Smooth muscle cell of the coronary artery (primary cell): ENCODE data around the gene SYNRG. TPM values are rescaled to one million over a fixed set of nuclear protein-coding genes. Genes with fewer than 3 reads are reported as not detected.

Experiments used
- total RNA-seq: library from RNA; depleted of rRNA; stranded (reverse); fragments of >200 nt; gene quantifications from 2 replicates; pipeline ENCODE4 v1.2.3, GENCODE V29; 2014; ENCODE audit warnings: low replicate concordance

SYNRG gene, protein sequence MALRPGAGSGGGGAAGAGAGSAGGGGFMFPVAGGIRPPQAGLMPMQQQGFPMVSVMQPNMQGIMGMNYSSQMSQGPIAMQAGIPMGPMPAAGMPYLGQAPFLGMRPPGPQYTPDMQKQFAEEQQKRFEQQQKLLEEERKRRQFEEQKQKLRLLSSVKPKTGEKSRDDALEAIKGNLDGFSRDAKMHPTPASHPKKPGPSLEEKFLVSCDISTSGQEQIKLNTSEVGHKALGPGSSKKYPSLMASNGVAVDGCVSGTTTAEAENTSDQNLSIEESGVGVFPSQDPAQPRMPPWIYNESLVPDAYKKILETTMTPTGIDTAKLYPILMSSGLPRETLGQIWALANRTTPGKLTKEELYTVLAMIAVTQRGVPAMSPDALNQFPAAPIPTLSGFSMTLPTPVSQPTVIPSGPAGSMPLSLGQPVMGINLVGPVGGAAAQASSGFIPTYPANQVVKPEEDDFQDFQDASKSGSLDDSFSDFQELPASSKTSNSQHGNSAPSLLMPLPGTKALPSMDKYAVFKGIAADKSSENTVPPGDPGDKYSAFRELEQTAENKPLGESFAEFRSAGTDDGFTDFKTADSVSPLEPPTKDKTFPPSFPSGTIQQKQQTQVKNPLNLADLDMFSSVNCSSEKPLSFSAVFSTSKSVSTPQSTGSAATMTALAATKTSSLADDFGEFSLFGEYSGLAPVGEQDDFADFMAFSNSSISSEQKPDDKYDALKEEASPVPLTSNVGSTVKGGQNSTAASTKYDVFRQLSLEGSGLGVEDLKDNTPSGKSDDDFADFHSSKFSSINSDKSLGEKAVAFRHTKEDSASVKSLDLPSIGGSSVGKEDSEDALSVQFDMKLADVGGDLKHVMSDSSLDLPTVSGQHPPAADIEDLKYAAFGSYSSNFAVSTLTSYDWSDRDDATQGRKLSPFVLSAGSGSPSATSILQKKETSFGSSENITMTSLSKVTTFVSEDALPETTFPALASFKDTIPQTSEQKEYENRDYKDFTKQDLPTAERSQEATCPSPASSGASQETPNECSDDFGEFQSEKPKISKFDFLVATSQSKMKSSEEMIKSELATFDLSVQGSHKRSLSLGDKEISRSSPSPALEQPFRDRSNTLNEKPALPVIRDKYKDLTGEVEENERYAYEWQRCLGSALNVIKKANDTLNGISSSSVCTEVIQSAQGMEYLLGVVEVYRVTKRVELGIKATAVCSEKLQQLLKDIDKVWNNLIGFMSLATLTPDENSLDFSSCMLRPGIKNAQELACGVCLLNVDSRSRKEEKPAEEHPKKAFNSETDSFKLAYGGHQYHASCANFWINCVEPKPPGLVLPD (N-terminal part only)
- total RNA-seq, result 5.7 and 9.1 TPM in 2 replicates

DNA sequence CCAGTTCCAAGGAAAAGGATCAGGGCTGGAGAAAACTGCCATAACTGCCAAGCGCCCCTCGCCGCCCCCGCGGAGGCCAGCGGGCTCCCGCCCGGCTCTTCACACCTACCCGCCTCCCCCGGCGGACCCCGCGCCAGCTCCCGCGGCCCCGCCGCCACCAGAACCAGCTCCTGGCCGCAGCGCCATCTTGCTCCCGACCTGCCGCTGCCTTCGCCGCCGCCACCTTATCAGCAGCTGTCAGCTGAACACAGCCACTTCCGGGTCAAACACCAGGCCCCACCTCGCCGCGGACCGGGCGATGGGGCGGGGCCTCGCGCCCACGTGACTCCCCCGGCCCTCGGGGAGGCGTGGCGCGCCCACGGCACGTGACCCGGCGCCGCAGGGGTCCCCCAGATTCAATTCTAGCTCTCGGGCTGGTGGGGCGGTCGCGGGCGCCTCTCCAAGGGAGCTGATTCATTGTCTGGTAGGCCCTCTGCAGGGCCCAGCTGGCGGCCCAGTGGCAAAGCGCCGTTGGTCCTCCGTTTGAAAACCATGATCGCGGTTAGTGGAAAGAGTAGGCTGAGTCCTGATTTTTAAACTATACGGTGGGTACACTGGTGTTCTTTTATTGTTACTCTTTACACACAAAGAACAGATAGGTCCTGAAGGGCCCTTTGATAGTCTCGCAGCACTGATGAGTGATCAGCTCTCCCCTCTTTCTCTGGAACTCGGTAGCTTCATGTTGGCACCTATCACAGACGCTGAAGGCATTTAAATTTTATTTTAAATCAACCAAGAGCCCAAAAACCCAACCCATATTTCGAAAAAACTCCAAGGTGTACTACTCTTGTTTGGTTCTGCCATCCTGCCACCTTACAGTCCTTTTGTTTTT lies at the start of gene SYNRG:
Gene SYNRG (minus strand): TSS at position 249 of the 871 bp plus-strand sequence. CDS start 63 bp downstream, at position 186.

DNA sequence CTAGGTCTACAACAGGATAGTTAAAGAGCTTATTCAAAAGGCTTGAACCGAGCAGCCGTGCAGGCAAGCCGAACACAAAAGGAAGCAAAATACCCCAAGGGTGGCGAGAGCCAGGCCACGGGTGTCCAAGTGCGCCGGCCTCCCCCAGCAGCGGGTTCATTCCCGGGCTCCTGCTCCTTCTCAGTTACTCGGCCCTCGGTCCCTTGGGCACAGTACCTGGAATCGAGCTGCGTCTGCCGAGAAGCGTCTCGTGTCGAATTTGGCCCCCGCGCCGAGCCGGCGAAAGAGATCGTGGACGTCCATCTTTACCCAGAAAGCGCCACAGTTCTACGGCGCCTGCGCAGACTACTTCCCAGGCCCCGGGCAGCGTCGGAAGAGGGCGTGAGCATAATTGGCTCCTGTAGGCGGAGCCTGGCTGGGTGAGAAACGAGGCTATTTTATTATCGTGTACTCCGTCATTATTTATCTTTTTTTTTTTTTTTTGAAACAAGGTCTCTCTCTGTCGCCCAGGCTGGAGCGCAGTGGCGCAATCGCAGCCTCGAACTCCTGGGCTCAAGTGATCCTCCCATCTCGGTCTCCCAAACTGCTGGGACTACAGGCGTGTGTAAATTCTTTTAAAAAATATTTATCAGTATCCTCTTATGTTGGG lies 34.0 kb upstream of the SYNRG start, which contains the start of gene DDX52:
Gene DDX52 (minus strand): TSS at position 329 of the 649 bp plus-strand sequence. CDS start 26 bp downstream, at position 303.

DNA sequence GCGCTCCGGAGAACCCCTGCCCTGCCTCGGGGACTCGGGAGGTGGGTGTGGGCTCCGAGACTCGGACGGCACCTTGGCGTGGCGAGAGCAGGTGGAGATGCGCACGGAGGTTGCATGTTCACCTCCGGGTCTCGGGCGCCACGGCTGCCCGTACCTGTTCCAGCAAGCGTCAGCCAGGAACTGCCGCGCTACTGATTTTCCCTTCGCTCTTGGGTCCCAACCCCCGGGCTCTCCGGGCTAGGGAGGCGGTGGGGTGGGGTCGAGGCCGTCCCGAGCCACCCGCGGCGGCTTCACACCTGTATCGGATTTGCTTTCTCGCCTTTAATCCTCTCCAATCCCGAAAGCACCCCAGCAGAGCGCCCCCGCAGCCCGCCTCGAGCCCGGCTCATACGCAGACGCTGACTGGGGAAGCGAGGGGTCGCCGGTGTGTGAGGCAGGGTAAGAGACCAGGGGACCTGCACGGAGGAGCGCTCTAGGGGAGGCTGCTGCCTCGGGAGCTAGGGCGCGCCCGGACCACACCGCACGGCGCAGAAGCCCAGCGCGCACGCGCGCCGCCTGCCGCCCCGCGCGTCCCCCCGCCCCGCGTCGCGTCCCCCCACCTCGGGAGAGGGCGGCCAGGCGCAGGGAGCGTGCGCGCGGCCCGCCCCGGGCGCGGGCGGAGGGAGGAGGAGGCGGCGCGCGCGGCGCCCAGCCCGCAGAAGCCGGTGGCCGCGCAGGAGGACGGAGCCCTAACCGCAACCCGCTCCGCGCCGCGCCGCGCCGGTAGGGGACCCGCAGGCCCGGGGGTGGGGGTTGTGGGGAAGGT lies 119.8 kb downstream of the SYNRG start, which contains the start of gene DUSP14:
Gene DUSP14 (plus strand): TSS at position 695 of the 805 bp plus-strand sequence. CDS start 22,382 bp downstream, outside the sequence.

Other genes starting within 250 kb of the SYNRG start
- not detected in 2 replicates for gene C17orf78, start 233.4 kb downstream of the SYNRG start, total RNA-seq
- gene ACACA, start 202.6 kb downstream of the SYNRG start, total RNA-seq, result 42.6 and 44.3 TPM in 2 replicates
- gene TADA2A, start 202.5 kb downstream of the SYNRG start, total RNA-seq, result 11.4 and 14.7 TPM in 2 replicates
- gene DUSP14, start 119.5 kb downstream of the SYNRG start, total RNA-seq, result 24.3 and 78.7 TPM in 2 replicates
- gene DDX52, start 34.0 kb upstream of the SYNRG start, total RNA-seq, result 12.5 and 13.0 TPM in 2 replicates
- not detected in 2 replicates for gene HNF1B, start 135.6 kb upstream of the SYNRG start, total RNA-seq